ENCODE measurements around the gene CYP4F8.
"Not testable (repeated sequence)": the region's sequence is repeated elsewhere in the genome, so short reads cannot be mapped to it uniquely, and the experiment has no call there.

The CYP4F8 gene

GRCh38 chr19:15669891-15670290 is 54.9 kb downstream of the CYP4F8 start:
- no peak for TF ChIP-seq CTCF (IDR thresholded peaks at IDR 0.05; ENCODE audit: low read depth, low read length)

DNA sequence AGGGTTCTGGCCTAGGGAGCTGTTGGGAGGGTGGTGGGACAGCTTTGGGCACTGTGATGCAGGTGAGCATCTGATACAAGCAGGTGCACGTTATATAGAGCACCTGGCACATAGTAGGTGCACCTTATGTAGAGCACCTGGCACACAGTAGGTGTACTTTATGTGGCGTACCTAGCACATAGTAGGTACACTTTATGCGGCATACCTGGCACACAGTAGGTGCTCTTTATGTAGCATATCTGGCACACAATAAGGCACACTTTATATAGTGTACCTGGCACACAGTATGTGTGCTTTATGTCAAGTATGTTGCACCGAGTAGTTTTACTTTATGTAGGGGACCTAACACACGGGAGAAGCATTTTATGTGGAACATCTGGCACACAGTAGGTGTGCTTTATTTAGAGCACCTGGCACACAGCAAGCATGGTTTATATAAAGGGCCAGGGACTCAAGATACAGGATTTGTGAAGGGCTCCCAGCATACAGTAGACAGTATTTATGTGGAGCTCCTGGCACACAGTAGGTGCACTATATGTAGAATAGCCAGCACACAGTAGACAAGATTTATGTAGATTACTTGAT is 56.3 kb downstream of the CYP4F8 start:
- no peak overlapping the region for H3K4me3 ChIP-seq (ENCODE audit: low read depth, low read length)
- no peak for TF ChIP-seq CTCF (IDR thresholded peaks at IDR 0.05; ENCODE audit: low read depth, low read length)

More at GRCh38 chr19:15669891-15670290, 54.9 kb downstream of the CYP4F8 start:
- no peak overlapping the region for H3K4me3 ChIP-seq (ENCODE audit: low read depth, low read length)

DNA sequence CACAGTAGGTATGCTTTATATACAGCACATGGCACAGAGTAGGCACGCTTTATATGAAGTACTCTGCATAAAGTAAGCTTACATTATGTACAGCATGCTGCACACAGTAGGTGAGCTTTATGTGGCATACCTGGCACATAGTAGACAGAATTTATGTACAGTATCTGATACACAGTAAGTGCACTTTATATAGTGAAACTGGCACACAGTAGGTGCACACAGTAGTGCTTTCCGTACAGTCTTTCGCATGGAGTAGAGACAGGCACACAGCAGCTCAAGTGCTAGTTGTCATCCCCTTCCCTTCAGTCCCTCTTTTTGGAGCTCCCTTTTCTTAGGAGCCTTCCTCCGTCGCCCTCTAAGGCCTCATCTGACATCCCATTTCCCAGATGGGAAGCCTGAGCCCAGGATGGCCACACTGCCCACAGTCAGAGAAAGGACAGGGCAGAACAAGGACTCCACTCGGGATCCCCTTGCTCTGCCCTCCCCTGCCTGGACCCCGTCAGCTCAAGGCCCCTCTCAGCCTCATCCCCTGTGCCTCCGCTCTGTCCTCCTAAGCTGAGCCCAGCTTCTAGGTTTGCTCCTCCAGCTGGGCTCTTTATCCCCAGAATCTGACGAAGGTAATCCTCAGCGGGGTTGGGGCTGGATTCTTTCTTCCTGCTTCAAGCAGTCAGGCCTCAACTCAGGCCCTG is 57.0 kb downstream of the CYP4F8 start:
- no peak for TF ChIP-seq CTCF (IDR thresholded peaks at IDR 0.05; ENCODE audit: low read depth, low read length)
- no peak overlapping the region for H3K4me3 ChIP-seq (ENCODE audit: low read depth, low read length)

GRCh38 chr19:15672580-15673175 is 57.7 kb downstream of the CYP4F8 start, which contains the start of gene CYP4F12:
Gene CYP4F12, plus strand, starts transcription at chr19:15673087. Its CDS starts 443 bp downstream, at chr19:15673530.
- no peak for TF ChIP-seq CTCF (IDR thresholded peaks at IDR 0.05; ENCODE audit: low read depth, low read length)
- H3K4me3 ChIP-seq (ENCODE audit: low read depth, low read length): no peak within 1 kb of the TSS

GRCh38 chr19:15673176-15673654 is 58.2 kb downstream of the CYP4F8 start:
- no peak for TF ChIP-seq CTCF (IDR thresholded peaks at IDR 0.05; ENCODE audit: low read depth, low read length)
- H3K4me3 ChIP-seq (ENCODE audit: low read depth, low read length): no peak overlapping the region

GRCh38 chr19:15675560-15675959 is 60.5 kb downstream of the CYP4F8 start:
- H3K4me3 ChIP-seq (ENCODE audit: low read depth, low read length): no peak overlapping the region
- TF ChIP-seq CTCF (IDR thresholded peaks at IDR 0.05; ENCODE audit: low read depth, low read length): no peak

DNA sequence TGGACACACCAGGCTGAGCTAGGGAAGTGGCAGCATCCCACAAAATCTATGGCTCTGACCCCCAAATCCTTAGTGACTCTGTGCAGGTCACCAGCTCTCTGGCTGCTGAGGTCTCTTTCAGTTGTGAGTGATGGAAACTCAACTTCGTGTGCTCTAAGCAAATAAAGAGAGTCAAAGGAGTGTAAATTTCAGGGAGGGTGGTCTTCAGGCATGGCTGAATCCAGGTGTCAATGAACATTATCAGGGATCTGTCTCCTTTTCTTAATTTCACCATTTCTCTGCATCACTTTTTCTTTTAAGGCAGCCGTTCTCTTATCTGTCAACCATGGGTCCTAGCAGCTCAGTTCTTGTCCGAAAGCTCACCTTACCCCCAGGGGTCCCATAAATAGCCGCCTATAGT is 64.1 kb downstream of the CYP4F8 start:
- TF ChIP-seq CTCF (IDR thresholded peaks at IDR 0.05; ENCODE audit: low read depth, low read length): no peak

GRCh38 chr19:15679865-15680264 is 64.8 kb downstream of the CYP4F8 start:
- not testable (repeated sequence) for H3K4me3 ChIP-seq (ENCODE audit: low read depth, low read length)

More for the DNA sequence above, 64.1 kb downstream of the CYP4F8 start:
- H3K4me3 ChIP-seq (ENCODE audit: low read depth, low read length): no peak overlapping the region
